Neural progenitor cell (in vitro differentiated cells): Measurements from ENCODE around the gene ANKRD6. TPM values are rescaled to one million over a fixed set of nuclear protein-coding genes. Genes with fewer than 3 reads are reported as not detected.

ENCODE experiments used
- DNase-seq: peaks from one replicate; pipeline ENCODE4 v3.0.0-alpha.2; 2016; ENCODE audit warnings: low spot score
- H2AFZ ChIP-seq: fragments of 200-600 bp; sonication (generic); replicated peaks from 2 replicates; pipeline ENCODE4 v1.6.1; 2016; ENCODE audit warnings: antibody characterized with exemption
- H3F3A ChIP-seq: fragments of 200-600 bp; sonication (generic); 2 replicates; pipeline ENCODE4 v1.6.1; 2016; ENCODE audit warnings: antibody characterized with exemption, low read depth
- H3K27ac ChIP-seq: fragments of 200-600 bp; sonication (generic); 2 replicates; pipeline ENCODE4 v1.5.1; 2016; ENCODE audit warnings: mild to moderate bottlenecking
- H3K27me3 ChIP-seq: fragments of 200-600 bp; sonication (generic); 2 replicates; pipeline ENCODE4 v1.6.1; 2016; ENCODE audit warnings: mild to moderate bottlenecking, moderate library complexity
- H3K36me3 ChIP-seq: fragments of 200-600 bp; sonication (generic); 2 replicates; pipeline ENCODE4 v1.5.1; 2016
- H3K4me1 ChIP-seq: fragments of 200-600 bp; sonication (generic); 2 replicates; pipeline ENCODE4 v1.6.1; 2016; ENCODE audit warnings: mixed run types
- H3K4me2 ChIP-seq: fragments of 200-600 bp; sonication (generic); 2 replicates; pipeline ENCODE4 v1.6.1; 2016
- H3K4me3 ChIP-seq: fragments of 200-600 bp; sonication (generic); 2 replicates; pipeline ENCODE4 v1.5.1; 2016
- H3K79me2 ChIP-seq: fragments of 200-600 bp; sonication (generic); 2 replicates; pipeline ENCODE4 v1.6.1; 2016; ENCODE audit warnings: low read depth
- H3K9ac ChIP-seq: fragments of 200-600 bp; sonication (generic); 2 replicates; pipeline ENCODE4 v1.6.1; 2016
- H3K9me3 ChIP-seq: fragments of 200-600 bp; sonication (generic); 2 replicates; pipeline ENCODE4 v1.5.1; 2016; ENCODE audit warnings: low read depth
- H4K20me1 ChIP-seq: fragments of 200-600 bp; sonication (generic); 2 replicates; pipeline ENCODE4 v1.6.1; 2016; ENCODE audit warnings: low read depth
- H3K27ac Mint-ChIP-seq: 3 replicates; pipeline ENCODE4 v1.8.0; 2021; ENCODE audit warnings: mixed read lengths
- H3K27me3 Mint-ChIP-seq: 2 replicates; pipeline ENCODE4 v1.8.0; 2022; ENCODE audit warnings: low read depth, mild to moderate bottlenecking, inconsistent platforms, moderate library complexity, mixed read lengths; ENCODE audit not compliant: insufficient read depth
- H3K36me3 Mint-ChIP-seq: 3 replicates; pipeline ENCODE4 v1.8.0; 2021; ENCODE audit warnings: mixed read lengths
- H3K4me1 Mint-ChIP-seq: 3 replicates; pipeline ENCODE4 v1.8.0; 2021; ENCODE audit warnings: mixed read lengths
- H3K4me3 Mint-ChIP-seq: 3 replicates; pipeline ENCODE4 v1.8.0; 2021; ENCODE audit warnings: mild to moderate bottlenecking, moderate library complexity, mixed read lengths
- H3K9me3 Mint-ChIP-seq: 3 replicates; pipeline ENCODE4 v1.8.0; 2020; ENCODE audit warnings: mixed read lengths
- CTCF ChIP-seq: fragments of 200-600 bp; sonication (generic); IDR thresholded peaks from 2 replicates; pipeline ENCODE4 v1.5.1; 2017; ENCODE audit warnings: antibody characterized with exemption, mild to moderate bottlenecking
- EZH2 ChIP-seq: fragments of 200-600 bp; sonication (generic); IDR thresholded peaks from 2 replicates; pipeline ENCODE4 v1.6.1; 2017; ENCODE audit warnings: antibody characterized with exemption, mild to moderate bottlenecking, moderate library complexity
- EZH2phosphoT487 ChIP-seq: fragments of 200-600 bp; sonication (generic); IDR thresholded peaks from 2 replicates; pipeline ENCODE4 v1.6.1; 2017; ENCODE audit warnings: antibody characterized with exemption
- total RNA-seq: library from RNA; depleted of rRNA; stranded (reverse); fragments of >200 nt; gene quantifications from 2 replicates; pipeline ENCODE4 v1.2.3, GENCODE V29; 2015; ENCODE audit warnings: low replicate concordance

ANKRD6 gene
- total RNA-seq, 1 donor from 2014 or later: 36.3 TPM

- TF ChIP-seq EZH2phosphoT487 (no peak), CTCF (no peak), EZH2 (no peak)
- H3K79me2 ChIP-seq: peaks cover 11% of the 10 kb centered on the region
- no peak overlapping the region for H3K9ac ChIP-seq
Observed at GRCh38 chr6:89400050-89400449, 32.9 kb upstream of the ANKRD6 start.

GRCh38 chr6:89400912-89401399 is 32.0 kb upstream of the ANKRD6 start:
- H3K27me3 ChIP-seq: no peaks in the 10 kb centered on the region
- H3F3A ChIP-seq: peaks cover 23% of the 10 kb centered on the region
- no peaks in the 10 kb centered on the region for H3K27me3 Mint-ChIP-seq
- DNase-seq: no peak
- H3K4me1 ChIP-seq: peaks cover 21% of the 10 kb centered on the region
- no peak overlapping the region for H3K4me3 ChIP-seq
- TF ChIP-seq CTCF (no peak), EZH2phosphoT487 (no peak), EZH2 (no peak)
- H3K36me3 ChIP-seq: no peaks in the 10 kb centered on the region
- no peaks in the 10 kb centered on the region for H3K9me3 Mint-ChIP-seq
- H2AFZ ChIP-seq: no peak overlapping the region
- H3K36me3 Mint-ChIP-seq: peaks cover 5% of the 10 kb centered on the region
- no peaks in the 10 kb centered on the region for H3K9me3 ChIP-seq
- no peaks in the 10 kb centered on the region for H4K20me1 ChIP-seq
- H3K9ac ChIP-seq: no peak overlapping the region
- H3K4me1 Mint-ChIP-seq: peaks cover 19% of the 10 kb centered on the region
- H3K4me2 ChIP-seq: no peak overlapping the region
- no peak overlapping the region for H3K27ac ChIP-seq
- H3K79me2 ChIP-seq: peaks cover 18% of the 10 kb centered on the region
- peak overlapping the region; percentile 17 for H3K27ac Mint-ChIP-seq
- no peak overlapping the region for H3K4me3 Mint-ChIP-seq

More at GRCh38 chr6:89400050-89400449, 32.9 kb upstream of the ANKRD6 start:
- Histone ChIP-seq H3K4me1 (peaks cover 14% of the 10 kb centered on the region), H2AFZ (no peak overlapping the region), H4K20me1 (no peaks in the 10 kb centered on the region), H3K27me3 (no peaks in the 10 kb centered on the region), H3K27ac (no peak overlapping the region), H3K4me3 (no peak overlapping the region), H3K9me3 (no peaks in the 10 kb centered on the region), H3F3A (peaks cover 19% of the 10 kb centered on the region), H3K4me2 (no peak overlapping the region), H3K36me3 (no peaks in the 10 kb centered on the region)
- Mint-ChIP-seq H3K36me3 (peaks cover 5% of the 10 kb centered on the region), H3K4me3 (no peak overlapping the region), H3K27ac (no peak overlapping the region), H3K9me3 (no peaks in the 10 kb centered on the region), H3K4me1 (peaks cover 12% of the 10 kb centered on the region), H3K27me3 (no peaks in the 10 kb centered on the region)
- DNase-seq: no peak

GRCh38 chr6:89402776-89403175 is 30.2 kb upstream of the ANKRD6 start:
- Histone ChIP-seq H3K4me2 (no peak overlapping the region), H2AFZ (no peak overlapping the region), H3K4me1 (peaks cover 32% of the 10 kb centered on the region), H4K20me1 (no peaks in the 10 kb centered on the region), H3F3A (peaks cover 23% of the 10 kb centered on the region), H3K4me3 (no peak overlapping the region), H3K9ac (no peak overlapping the region), H3K36me3 (no peaks in the 10 kb centered on the region), H3K27me3 (peaks cover under 1% of the 10 kb centered on the region), H3K27ac (no peak overlapping the region), H3K9me3 (no peaks in the 10 kb centered on the region), H3K79me2 (peaks cover 28% of the 10 kb centered on the region)
- DNase-seq: no peak
- H3K4me3 Mint-ChIP-seq: no peak overlapping the region
- no peak overlapping the region for H3K27ac Mint-ChIP-seq
- peaks cover 33% of the 10 kb centered on the region for H3K4me1 Mint-ChIP-seq
- peaks cover 5% of the 10 kb centered on the region for H3K27me3 Mint-ChIP-seq
- no peaks in the 10 kb centered on the region for H3K9me3 Mint-ChIP-seq
- H3K36me3 Mint-ChIP-seq: no peaks in the 10 kb centered on the region
- TF ChIP-seq EZH2 (no peak), EZH2phosphoT487 (no peak), CTCF (no peak)
